Naive thymus-derived CD4-positive, alpha-beta T cell (primary cell): ENCODE data around the gene CABCOCO1. TPM values are rescaled to one million over a fixed set of nuclear protein-coding genes. Genes with fewer than 3 reads are reported as not detected.

Experiments used
- ATAC-seq: fragments of 150-1000 bp; cut with Tn5 transposase; 2 replicates; pipeline ENCODE4 v1.10.0; 2021; ENCODE audit warnings: mild to moderate bottlenecking, moderate library complexity
- CTCF ChIA-PET: fragments of 350-600 bp; sonication (Branson Sonifier 250); formaldehyde crosslinking; loops from one replicate; lab custom pipeline; 2021; ENCODE audit warnings: antibody characterized with exemption; lab: Charles Lee
- POLR2A ChIA-PET: fragments of 350-600 bp; sonication (Branson Sonifier 250); formaldehyde crosslinking; loops from one replicate; lab custom pipeline; 2021; ENCODE audit warnings: antibody characterized with exemption, inconsistent platforms; lab: Charles Lee
- DNase-seq, 9 donors: peaks; one replicate each; pipeline versions ENCODE4 v3.0.0 to v3.0.0-alpha.2; 2020 to 2022; ENCODE audit warnings: mixed read lengths in 1 of 9
- H3K27ac ChIP-seq: one replicate; pipeline ENCODE4 v1.7.0; 2013; ENCODE audit warnings: mild to moderate bottlenecking, low read depth, low read length, moderate library complexity
- H3K27me3 ChIP-seq, 2 donors: one replicate each; pipeline ENCODE4 v1.7.0; 2013; ENCODE audit warnings: low read length in 2 of 2, mild to moderate bottlenecking in 2 of 2, moderate library complexity in 2 of 2; ENCODE audit not compliant: control insufficient read depth in 2 of 2, insufficient read depth in 2 of 2
- H3K36me3 ChIP-seq, 3 experiments: 1 replicate in 2 of 3; 2 replicates in 1 of 3; pipeline ENCODE4 v1.7.0; 2013; ENCODE audit warnings: low read length in 3 of 3, mild to moderate bottlenecking in 3 of 3, moderate library complexity in 1 of 3; ENCODE audit not compliant: insufficient read depth in 3 of 3, control insufficient read depth in 2 of 3
- H3K4me1 ChIP-seq, 2 donors: one replicate each; pipeline ENCODE4 v1.7.0; 2013; ENCODE audit warnings: low read length in 2 of 2, mild to moderate bottlenecking in 2 of 2, moderate library complexity in 1 of 2; ENCODE audit not compliant: control insufficient read depth in 2 of 2, insufficient read depth in 2 of 2
- H3K4me3 ChIP-seq: 2 replicates; pipeline ENCODE4 v1.7.0; 2013; ENCODE audit warnings: mild to moderate bottlenecking, low read length
- H3K9me3 ChIP-seq, 3 experiments: 1 replicate in 2 of 3; 2 replicates in 1 of 3; pipeline ENCODE4 v1.7.0; 2013; ENCODE audit warnings: low read length in 3 of 3; ENCODE audit not compliant: control insufficient read depth in 2 of 3
- H3K27ac Mint-ChIP-seq, 9 donors: one replicate each; pipeline ENCODE4 v1.8.0; 2020 to 2022; ENCODE audit warnings: mixed read lengths in 9 of 9, mild to moderate bottlenecking in 8 of 9, moderate library complexity in 5 of 9, inconsistent platforms in 2 of 9
- H3K27me3 Mint-ChIP-seq, 5 donors: one replicate each; pipeline ENCODE4 v1.8.0; 2021 to 2022; ENCODE audit warnings: mixed read lengths in 5 of 5, mild to moderate bottlenecking in 1 of 5
- H3K36me3 Mint-ChIP-seq, 5 donors: one replicate each; pipeline ENCODE4 v1.8.0; 2020 to 2022; ENCODE audit warnings: mixed read lengths in 5 of 5, mild to moderate bottlenecking in 3 of 5, inconsistent platforms in 1 of 5
- H3K4me1 Mint-ChIP-seq, 7 donors: one replicate each; pipeline ENCODE4 v1.8.0; 2020 to 2022; ENCODE audit warnings: mixed read lengths in 7 of 7, mild to moderate bottlenecking in 3 of 7, inconsistent platforms in 1 of 7
- H3K4me3 Mint-ChIP-seq, 10 donors: one replicate each; pipeline ENCODE4 v1.8.0; 2020 to 2022; ENCODE audit warnings: mild to moderate bottlenecking in 10 of 10, mixed read lengths in 10 of 10, moderate library complexity in 6 of 10, inconsistent platforms in 2 of 10
- H3K9me3 Mint-ChIP-seq, 11 donors: one replicate each; pipeline ENCODE4 v1.8.0; 2020 to 2022; ENCODE audit warnings: mixed read lengths in 11 of 11, mild to moderate bottlenecking in 4 of 11, inconsistent platforms in 1 of 11, moderate library complexity in 1 of 11
- intact Hi-C, 2 donors: fragments of 100-400 bp; cut with micrococcal nuclease; formaldehyde crosslinking; loops; one replicate each; pipeline ENCODE4 v1.15.1; 2023
- polyA plus RNA-seq, 2 donors: library from polyadenylated mRNA; unstranded; fragments of 300-500 nt; fragmentation: Illumina TruSeq; gene quantifications; one replicate each; pipeline ENCODE4 v1.2.3, GENCODE V29; 2021
- total RNA-seq, 6 experiments: library from RNA in 5 of 6; stranded (reverse) in 5 of 6; gene quantifications; 1 replicate in 5 of 6; 2 replicates in 1 of 6; pipeline ENCODE4 v1.2.3 and lab custom pipeline; 2021 to 2026

The CABCOCO1 gene
- total and polyA plus RNA-seq, 7 experiments from 2014 or later, result not detected

- CTCF ChIA-PET, result no interaction called here
- H3K9me3 ChIP-seq, result no peaks in the 10 kb centered on the region
- ATAC-seq, result no peak
- Mint-ChIP-seq H3K9me3 (peaks cover 0 to 11% (median 0%) of the 10 kb centered on the region in 11 donors), H3K27me3 (no peaks in the 10 kb centered on the region), H3K36me3 (peaks cover 0 to 3% (median 0%) of the 10 kb centered on the region in 5 donors), H3K4me1 (peaks cover 0 to 7% (median 0%) of the 10 kb centered on the region in 7 donors), H3K4me3 (no peak overlapping the region), H3K27ac (no peak overlapping the region)
- no peak for DNase-seq
- no peak overlapping the region for H3K4me3 ChIP-seq
- no peaks in the 10 kb centered on the region for H3K36me3 ChIP-seq
- H3K27me3 ChIP-seq, result no peaks in the 10 kb centered on the region
- POLR2A ChIA-PET, result no interaction called here
- no peak overlapping the region for H3K27ac ChIP-seq
- intact Hi-C loops, result no loop called here
- H3K4me1 ChIP-seq, result no peaks in the 10 kb centered on the region
Observed at GRCh38 chr10:61801484-61801883, 138.8 kb downstream of the CABCOCO1 start.

DNA sequence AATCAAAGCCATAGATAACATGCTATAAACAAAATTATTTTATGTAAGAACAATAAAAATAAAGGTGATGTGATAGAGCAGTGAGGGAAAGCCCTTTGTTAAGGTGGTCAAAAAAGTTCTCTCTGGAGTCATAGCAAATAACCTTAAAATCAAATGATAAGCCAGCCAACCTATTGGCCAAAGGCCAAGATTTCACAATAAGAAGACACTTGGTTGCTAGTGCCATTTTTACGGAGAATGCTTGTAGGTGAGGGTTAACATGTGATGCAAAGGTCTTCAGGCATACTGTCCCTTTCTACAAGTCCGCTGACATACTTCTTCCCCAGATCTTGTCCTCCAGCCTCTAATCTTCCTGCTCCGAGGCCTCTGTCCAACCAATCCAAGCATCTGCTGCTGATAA is 140.5 kb downstream of the CABCOCO1 start:
- Histone ChIP-seq H3K27ac (no peak overlapping the region), H3K4me1 (no peaks in the 10 kb centered on the region), H3K27me3 (no peaks in the 10 kb centered on the region), H3K36me3 (no peaks in the 10 kb centered on the region), H3K4me3 (no peak overlapping the region), H3K9me3 (no peaks in the 10 kb centered on the region)
- no peaks in the 10 kb centered on the region for H3K27me3 Mint-ChIP-seq
- H3K4me3 Mint-ChIP-seq, result no peak overlapping the region
- intact Hi-C loops, result no loop called here
- H3K27ac Mint-ChIP-seq, result no peak overlapping the region
- H3K4me1 Mint-ChIP-seq, result peaks cover 0 to 7% (median 0%) of the 10 kb centered on the region in 7 donors
- no peak for ATAC-seq
- CTCF ChIA-PET, result no interaction called here
- peaks cover 0 to 11% (median 0%) of the 10 kb centered on the region in 11 donors for H3K9me3 Mint-ChIP-seq
- peaks cover 0 to 3% (median 0%) of the 10 kb centered on the region in 5 donors for H3K36me3 Mint-ChIP-seq
- POLR2A ChIA-PET, result no interaction called here
- no peak for DNase-seq

DNA sequence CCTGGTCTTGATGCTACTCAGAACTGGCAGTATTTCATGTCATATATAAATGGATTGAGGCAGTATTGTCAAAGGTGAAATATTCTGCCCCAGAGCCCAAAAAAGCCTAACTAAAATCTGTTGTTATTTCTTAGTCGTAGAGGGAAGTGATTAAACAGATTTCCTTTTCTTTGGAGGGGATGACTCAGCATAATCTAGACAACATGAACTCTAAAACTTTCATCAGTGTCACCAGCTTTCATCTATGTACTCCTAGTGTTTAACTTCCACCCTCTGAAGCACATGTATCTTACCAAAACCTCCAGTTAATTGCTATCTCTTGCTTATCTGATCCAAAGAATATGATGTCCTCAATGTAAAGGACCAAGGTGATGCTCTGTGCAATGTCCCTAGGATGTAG is 141.7 kb downstream of the CABCOCO1 start:
- Mint-ChIP-seq H3K9me3 (peaks cover 0 to 13% (median 0%) of the 10 kb centered on the region in 11 donors), H3K27me3 (no peaks in the 10 kb centered on the region), H3K36me3 (peaks cover 0 to 5% (median 0%) of the 10 kb centered on the region in 5 donors), H3K27ac (no peak overlapping the region), H3K4me1 (peaks cover 0 to 7% (median 0%) of the 10 kb centered on the region in 7 donors), H3K4me3 (no peak overlapping the region)
- Histone ChIP-seq H3K4me3 (no peak overlapping the region), H3K4me1 (no peaks in the 10 kb centered on the region), H3K36me3 (no peaks in the 10 kb centered on the region), H3K9me3 (no peaks in the 10 kb centered on the region), H3K27me3 (no peaks in the 10 kb centered on the region), H3K27ac (no peak overlapping the region)
- intact Hi-C loops, result no loop called here
- ATAC-seq (no peak), DNase-seq (no peak)
- POLR2A ChIA-PET, result no interaction called here
- CTCF ChIA-PET, result no interaction called here

- DNase-seq, result no peak
Observed at GRCh38 chr10:61805091-61805490, 142.4 kb downstream of the CABCOCO1 start.

DNA sequence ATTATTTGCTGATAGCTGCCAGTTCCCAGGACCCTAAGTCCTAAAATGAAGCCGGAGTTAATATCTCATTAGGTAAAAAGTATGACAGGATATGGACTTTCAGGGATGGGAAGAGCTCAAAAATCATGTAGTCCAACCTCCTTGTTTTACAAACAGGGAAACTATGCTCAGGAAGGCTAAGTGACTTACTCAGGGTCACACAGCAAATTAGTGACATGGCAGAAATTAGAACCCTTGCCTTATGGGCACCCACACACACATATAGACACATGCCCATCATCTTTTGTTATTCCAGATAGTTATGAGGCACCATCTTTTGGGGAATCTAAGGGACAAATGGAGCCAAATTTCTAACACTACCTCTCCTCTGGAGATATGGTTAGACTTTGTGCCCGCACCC is 147.5 kb downstream of the CABCOCO1 start:
- peaks cover 0 to 2% (median 0%) of the 10 kb centered on the region in 5 donors for H3K36me3 Mint-ChIP-seq
- peaks cover 0 to 3% (median 0%) of the 10 kb centered on the region in 7 donors for H3K4me1 Mint-ChIP-seq
- ChIA-PET POLR2A (no interaction called here), CTCF (no interaction called here)
- ATAC-seq, result no peak
- H3K4me1 ChIP-seq, result no peaks in the 10 kb centered on the region
- H3K36me3 ChIP-seq, result no peaks in the 10 kb centered on the region
- no peak for DNase-seq
- peaks cover 0 to 4% (median 0%) of the 10 kb centered on the region in 5 donors for H3K27me3 Mint-ChIP-seq
- H3K9me3 ChIP-seq, result no peaks in the 10 kb centered on the region
- intact Hi-C loops, result no loop called here
- no peak overlapping the region for H3K4me3 ChIP-seq
- peaks cover 0 to 2% (median 0%) of the 10 kb centered on the region in 11 donors for H3K9me3 Mint-ChIP-seq
- no peak overlapping the region for H3K27ac ChIP-seq
- H3K4me3 Mint-ChIP-seq, result no peak overlapping the region
- no peaks in the 10 kb centered on the region for H3K27me3 ChIP-seq
- peak overlapping the region in 1 of 9 donors; percentile 8 for H3K27ac Mint-ChIP-seq

More at GRCh38 chr10:61805091-61805490, 142.4 kb downstream of the CABCOCO1 start:
- Histone ChIP-seq H3K36me3 (no peaks in the 10 kb centered on the region), H3K9me3 (no peaks in the 10 kb centered on the region), H3K27ac (no peak overlapping the region), H3K4me1 (no peaks in the 10 kb centered on the region), H3K4me3 (no peak overlapping the region), H3K27me3 (no peaks in the 10 kb centered on the region)
- no peaks in the 10 kb centered on the region for H3K27me3 Mint-ChIP-seq
- ChIA-PET POLR2A (no interaction called here), CTCF (no interaction called here)
- intact Hi-C loops, result no loop called here
- no peak overlapping the region for H3K4me3 Mint-ChIP-seq
- ATAC-seq, result no peak
- H3K27ac Mint-ChIP-seq, result no peak overlapping the region
- peaks cover 0 to 5% (median 0%) of the 10 kb centered on the region in 5 donors for H3K36me3 Mint-ChIP-seq
- peaks cover 0 to 13% (median 0%) of the 10 kb centered on the region in 11 donors for H3K9me3 Mint-ChIP-seq
- peaks cover 0 to 7% (median 0%) of the 10 kb centered on the region in 7 donors for H3K4me1 Mint-ChIP-seq

GRCh38 chr10:61812052-61812721 is 149.5 kb downstream of the CABCOCO1 start:
- H3K27ac Mint-ChIP-seq, result no peak overlapping the region
- H3K4me3 Mint-ChIP-seq, result no peak overlapping the region
- Histone ChIP-seq H3K27ac (no peak overlapping the region), H3K9me3 (no peaks in the 10 kb centered on the region), H3K27me3 (no peaks in the 10 kb centered on the region), H3K4me3 (no peak overlapping the region), H3K4me1 (no peaks in the 10 kb centered on the region), H3K36me3 (no peaks in the 10 kb centered on the region)
- ChIA-PET CTCF (no interaction called here), POLR2A (interaction anchor here (0.5 kb wide), 1 partner anchor 10 kb away, joined by 4 read pairs; no protein-coding TSS in a partner anchor)
- H3K9me3 Mint-ChIP-seq, result peaks cover 0 to 2% (median 0%) of the 10 kb centered on the region in 11 donors
- intact Hi-C loops, result no loop called here
- H3K4me1 Mint-ChIP-seq, result peaks cover 0 to 3% (median 0%) of the 10 kb centered on the region in 7 donors
- DNase-seq (no peak), ATAC-seq (peak; percentile 34)
- H3K36me3 Mint-ChIP-seq, result peaks cover 0 to 2% (median 0%) of the 10 kb centered on the region in 5 donors
- peaks cover 0 to 4% (median 0%) of the 10 kb centered on the region in 5 donors for H3K27me3 Mint-ChIP-seq

- ATAC-seq (no peak), DNase-seq (no peak)
- H3K27ac ChIP-seq, result no peak overlapping the region
- no peaks in the 10 kb centered on the region for H3K36me3 ChIP-seq
- Mint-ChIP-seq H3K27me3 (peaks cover 0 to 4% (median 0%) of the 10 kb centered on the region in 5 donors), H3K9me3 (peaks cover 0 to 2% (median 0%) of the 10 kb centered on the region in 11 donors), H3K4me1 (peaks cover 0 to 3% (median 0%) of the 10 kb centered on the region in 7 donors), H3K4me3 (no peak overlapping the region), H3K27ac (no peak overlapping the region), H3K36me3 (peaks cover 0 to 2% (median 0%) of the 10 kb centered on the region in 5 donors)
- intact Hi-C loops, result no loop called here
- no peaks in the 10 kb centered on the region for H3K4me1 ChIP-seq
- H3K27me3 ChIP-seq, result no peaks in the 10 kb centered on the region
- ChIA-PET POLR2A (no interaction called here), CTCF (no interaction called here)
- no peak overlapping the region for H3K4me3 ChIP-seq
- no peaks in the 10 kb centered on the region for H3K9me3 ChIP-seq
Observed at GRCh38 chr10:61812920-61813319, 150.2 kb downstream of the CABCOCO1 start.
